Fibroblast of the conjunctiva (primary cell): ENCODE results near the gene FDPS.

ENCODE experiments used
- DNase-seq: peaks from one replicate; pipeline ENCODE4 v3.0.0-alpha.2; 2010; ENCODE audit warnings: low read depth

Gene FDPS

GRCh38 chr1:155308493-155309422 is at the start of gene FDPS:
TSS of gene FDPS (plus strand) at chr1:155308866. CDS start at chr1:155309790, 924 bp downstream.
- peak; percentile 99 for DNase-seq

GRCh38 chr1:155260276-155260675 is 48.4 kb upstream of the FDPS start:
- no peak for DNase-seq

- DNase-seq, result no peak
These were observed 47.2 kb upstream of the FDPS start for GRCh38 chr1:155261493-155261851.

- DNase-seq, result peak; percentile 97
These were observed 46.6 kb upstream of the FDPS start, which contains the start of gene SCAMP3 for GRCh38 chr1:155261852-155262673. TSS of gene SCAMP3 (minus strand) at chr1:155262360. CDS start at chr1:155262151, 209 bp downstream.

GRCh38 chr1:155263067-155263466 is 45.6 kb upstream of the FDPS start:
- DNase-seq, result no peak

GRCh38 chr1:155266553-155266952 is 42.1 kb upstream of the FDPS start:
- no peak for DNase-seq

GRCh38 chr1:155267373-155267772 is 41.3 kb upstream of the FDPS start:
- no peak for DNase-seq

- no peak for DNase-seq
These were observed 40.0 kb upstream of the FDPS start for GRCh38 chr1:155268630-155269029.

- no peak for DNase-seq
These were observed 39.3 kb upstream of the FDPS start for GRCh38 chr1:155269381-155269780.

GRCh38 chr1:155272466-155273342 is 36.0 kb upstream of the FDPS start:
- DNase-seq, result peak; percentile 39

GRCh38 chr1:155273343-155274245 is 35.1 kb upstream of the FDPS start, which contains the start of gene CLK2:
TSS of gene CLK2 (minus strand) at chr1:155273504. CDS start at chr1:155270977, 2,527 bp downstream.
- peak; percentile 92 for DNase-seq

GRCh38 chr1:155277070-155277901 is 31.4 kb upstream of the FDPS start, which contains the start of gene HCN3:
TSS of gene HCN3 (plus strand) at chr1:155277463. CDS start at chr1:155277591, 128 bp downstream.
- DNase-seq, result peak; percentile 92

GRCh38 chr1:155277902-155278688 is 30.6 kb upstream of the FDPS start:
- DNase-seq, result no peak

- no peak for DNase-seq
These were observed 29.9 kb upstream of the FDPS start for GRCh38 chr1:155278689-155279160.

GRCh38 chr1:155279268-155279667 is 29.4 kb upstream of the FDPS start:
- no peak for DNase-seq

GRCh38 chr1:155282488-155283091 is 26.1 kb upstream of the FDPS start:
- DNase-seq, result no peak

GRCh38 chr1:155284476-155284875 is 24.2 kb upstream of the FDPS start:
- no peak for DNase-seq

- no peak for DNase-seq
These were observed 23.6 kb upstream of the FDPS start for GRCh38 chr1:155285063-155285462.
